HL-60 (cell line): Measurements from ENCODE around the gene ATP9B.

Experiments used
- DNase-seq, 2 experiments: peaks; one replicate each; pipeline ENCODE4 v3.0.0-alpha.2; 2010 to 2020; ENCODE audit warnings: low read depth in 1 of 2, low spot score in 1 of 2
- H3K27ac ChIP-seq: fragments of 250-450 bp; sonication (Bioruptor Pico); replicated peaks from 2 replicates; pipeline ENCODE4 v1.5.1; 2020; ENCODE audit warnings: mild to moderate bottlenecking, moderate library complexity
- H3K27me3 ChIP-seq: fragments of 250-450 bp; sonication (Bioruptor Pico); 2 replicates; pipeline ENCODE4 v1.5.1; 2021; ENCODE audit warnings: mild to moderate bottlenecking, moderate library complexity; ENCODE audit not compliant: insufficient read depth, poor library complexity, severe bottlenecking
- H3K4me3 ChIP-seq: replicated peaks from 2 replicates; pipeline ENCODE4 v1.5.1; 2011; ENCODE audit warnings: mild to moderate bottlenecking, control low read depth, low read length; ENCODE audit not compliant: insufficient read depth
- GABPA ChIP-seq: IDR thresholded peaks from 2 replicates; pipeline ENCODE4 v1.6.1; 2012; ENCODE audit warnings: low read depth
- POLR2AphosphoS5 ChIP-seq: IDR thresholded peaks from 2 replicates; pipeline ENCODE4 v1.6.1; 2012; ENCODE audit warnings: low read depth
- SPI1 ChIP-seq: IDR thresholded peaks from 2 replicates; pipeline ENCODE4 v1.6.1; 2012; ENCODE audit warnings: low read depth, mild to moderate bottlenecking, borderline replicate concordance
- TF ChIP-seq, protein P1 (sequence below): IDR thresholded peaks from one replicate; pipeline ENCODE4 v1.5.1; 2011; ENCODE audit warnings: low read length, control low read depth, inconsistent platforms; ENCODE audit not compliant: insufficient read depth
- TF ChIP-seq, protein P2 (sequence below): IDR thresholded peaks from 2 replicates; pipeline ENCODE4 v1.6.1; 2012; ENCODE audit warnings: low read depth; ENCODE audit not compliant: insufficient replicate concordance

The ATP9B gene

GRCh38 chr18:79224381-79224780 is 155.2 kb downstream of the ATP9B start:
- H3K27me3 ChIP-seq: no peaks in the 10 kb centered on the region
- H3K27ac ChIP-seq: no peak overlapping the region
- TF ChIP-seq SPI1 (no peak), GABPA (no peak), POLR2AphosphoS5 (no peak)
- TF ChIP-seq, protein P1, sequence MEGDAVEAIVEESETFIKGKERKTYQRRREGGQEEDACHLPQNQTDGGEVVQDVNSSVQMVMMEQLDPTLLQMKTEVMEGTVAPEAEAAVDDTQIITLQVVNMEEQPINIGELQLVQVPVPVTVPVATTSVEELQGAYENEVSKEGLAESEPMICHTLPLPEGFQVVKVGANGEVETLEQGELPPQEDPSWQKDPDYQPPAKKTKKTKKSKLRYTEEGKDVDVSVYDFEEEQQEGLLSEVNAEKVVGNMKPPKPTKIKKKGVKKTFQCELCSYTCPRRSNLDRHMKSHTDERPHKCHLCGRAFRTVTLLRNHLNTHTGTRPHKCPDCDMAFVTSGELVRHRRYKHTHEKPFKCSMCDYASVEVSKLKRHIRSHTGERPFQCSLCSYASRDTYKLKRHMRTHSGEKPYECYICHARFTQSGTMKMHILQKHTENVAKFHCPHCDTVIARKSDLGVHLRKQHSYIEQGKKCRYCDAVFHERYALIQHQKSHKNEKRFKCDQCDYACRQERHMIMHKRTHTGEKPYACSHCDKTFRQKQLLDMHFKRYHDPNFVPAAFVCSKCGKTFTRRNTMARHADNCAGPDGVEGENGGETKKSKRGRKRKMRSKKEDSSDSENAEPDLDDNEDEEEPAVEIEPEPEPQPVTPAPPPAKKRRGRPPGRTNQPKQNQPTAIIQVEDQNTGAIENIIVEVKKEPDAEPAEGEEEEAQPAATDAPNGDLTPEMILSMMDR: no peak
- TF ChIP-seq, protein P2, sequence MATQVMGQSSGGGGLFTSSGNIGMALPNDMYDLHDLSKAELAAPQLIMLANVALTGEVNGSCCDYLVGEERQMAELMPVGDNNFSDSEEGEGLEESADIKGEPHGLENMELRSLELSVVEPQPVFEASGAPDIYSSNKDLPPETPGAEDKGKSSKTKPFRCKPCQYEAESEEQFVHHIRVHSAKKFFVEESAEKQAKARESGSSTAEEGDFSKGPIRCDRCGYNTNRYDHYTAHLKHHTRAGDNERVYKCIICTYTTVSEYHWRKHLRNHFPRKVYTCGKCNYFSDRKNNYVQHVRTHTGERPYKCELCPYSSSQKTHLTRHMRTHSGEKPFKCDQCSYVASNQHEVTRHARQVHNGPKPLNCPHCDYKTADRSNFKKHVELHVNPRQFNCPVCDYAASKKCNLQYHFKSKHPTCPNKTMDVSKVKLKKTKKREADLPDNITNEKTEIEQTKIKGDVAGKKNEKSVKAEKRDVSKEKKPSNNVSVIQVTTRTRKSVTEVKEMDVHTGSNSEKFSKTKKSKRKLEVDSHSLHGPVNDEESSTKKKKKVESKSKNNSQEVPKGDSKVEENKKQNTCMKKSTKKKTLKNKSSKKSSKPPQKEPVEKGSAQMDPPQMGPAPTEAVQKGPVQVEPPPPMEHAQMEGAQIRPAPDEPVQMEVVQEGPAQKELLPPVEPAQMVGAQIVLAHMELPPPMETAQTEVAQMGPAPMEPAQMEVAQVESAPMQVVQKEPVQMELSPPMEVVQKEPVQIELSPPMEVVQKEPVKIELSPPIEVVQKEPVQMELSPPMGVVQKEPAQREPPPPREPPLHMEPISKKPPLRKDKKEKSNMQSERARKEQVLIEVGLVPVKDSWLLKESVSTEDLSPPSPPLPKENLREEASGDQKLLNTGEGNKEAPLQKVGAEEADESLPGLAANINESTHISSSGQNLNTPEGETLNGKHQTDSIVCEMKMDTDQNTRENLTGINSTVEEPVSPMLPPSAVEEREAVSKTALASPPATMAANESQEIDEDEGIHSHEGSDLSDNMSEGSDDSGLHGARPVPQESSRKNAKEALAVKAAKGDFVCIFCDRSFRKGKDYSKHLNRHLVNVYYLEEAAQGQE: no peak
- no peak for DNase-seq
- no peak overlapping the region for H3K4me3 ChIP-seq

DNA sequence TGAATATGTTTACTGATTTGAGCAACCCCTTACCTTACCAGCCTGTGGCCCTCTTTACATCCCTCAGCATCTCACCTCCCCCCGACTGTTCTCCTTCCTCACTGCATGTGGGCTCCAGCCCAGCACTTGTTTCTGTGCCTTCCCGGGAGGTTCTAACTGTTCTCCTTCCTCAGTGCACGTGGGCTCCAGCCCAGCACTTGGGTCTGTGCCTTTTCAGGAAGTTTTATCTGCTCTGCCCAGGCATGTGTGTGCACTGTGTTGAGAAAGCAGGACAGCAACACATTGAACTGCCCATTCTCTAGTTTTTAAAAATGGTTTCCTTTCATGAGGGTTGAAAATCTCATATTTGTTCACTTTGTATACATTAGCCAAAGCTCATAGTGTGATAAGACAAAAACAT is 158.4 kb downstream of the ATP9B start:
- no peak overlapping the region for H3K27ac ChIP-seq
- DNase-seq: peak in 1 of 2 experiments; percentile 41
- TF ChIP-seq, protein P1: no peak
- TF ChIP-seq GABPA: no peak
- TF ChIP-seq, protein P2: no peak
- no peak for TF ChIP-seq POLR2AphosphoS5
- TF ChIP-seq SPI1: no peak
- no peak overlapping the region for H3K4me3 ChIP-seq
- no peaks in the 10 kb centered on the region for H3K27me3 ChIP-seq

DNA sequence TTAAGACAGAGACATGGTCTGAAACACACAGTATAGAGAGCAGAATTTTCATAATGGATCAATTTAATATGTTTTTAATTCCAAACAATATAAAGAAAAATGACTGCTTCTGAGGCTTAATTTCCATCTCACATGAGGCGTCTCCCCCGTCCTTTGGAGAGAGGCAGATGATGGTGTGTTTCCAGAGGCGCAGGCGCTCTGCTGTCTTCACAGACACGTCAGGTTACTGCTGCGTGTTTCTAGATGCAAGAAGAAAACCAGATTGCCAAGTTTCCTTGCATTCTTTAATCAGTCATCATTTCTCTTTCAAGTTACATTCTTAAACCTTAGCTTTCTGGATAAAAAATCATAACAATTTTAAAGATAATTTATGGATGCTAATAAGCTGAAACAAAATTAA is 160.2 kb downstream of the ATP9B start:
- H3K27me3 ChIP-seq: no peaks in the 10 kb centered on the region
- no peak for TF ChIP-seq POLR2AphosphoS5
- no peak for TF ChIP-seq SPI1
- TF ChIP-seq GABPA: no peak
- TF ChIP-seq, protein P2: no peak
- TF ChIP-seq, protein P1: no peak
- DNase-seq: no peak
- H3K27ac ChIP-seq: no peak overlapping the region
- H3K4me3 ChIP-seq: no peak overlapping the region
